ENCODE measurements around the gene UBE2F.

Gene UBE2F

DNA sequence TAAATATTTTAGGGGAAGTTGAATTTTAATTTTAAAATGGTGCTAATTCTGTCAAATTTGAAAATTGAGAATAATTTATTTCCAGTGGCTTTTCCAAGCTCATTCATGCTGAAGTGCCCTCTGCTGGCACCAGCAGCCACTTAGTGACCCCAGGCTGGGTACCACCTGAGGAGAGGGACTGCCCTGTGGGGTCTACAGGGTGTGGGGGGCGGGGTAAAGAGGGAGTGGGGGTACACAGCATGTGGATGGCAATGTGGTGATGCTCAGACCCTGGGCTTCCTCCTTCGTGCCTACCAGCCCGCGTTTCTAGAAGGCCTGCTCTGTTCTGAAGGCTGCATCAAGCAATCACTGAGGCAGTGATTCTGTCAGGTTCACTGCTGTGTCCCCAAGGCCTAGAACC is 48.9 kb downstream of the UBE2F start:
- Mint-ChIP-seq H3K4me3 (no peak overlapping the region), H3K27ac (ENCODE audit: low read depth) (no peak overlapping the region), H3K36me3 (ENCODE audit: insufficient read depth) (peaks cover 13% of the 10 kb centered on the region), H3K27me3 (no peaks in the 10 kb centered on the region), H3K4me1 (peaks cover 12% of the 10 kb centered on the region), H3K9me3 (no peaks in the 10 kb centered on the region)
- DNase-seq (ENCODE audit: low spot score in 2 of 2) = no peak
- ATAC-seq (replicated peaks; ENCODE audit: extremely low read depth, poor library complexity, severe bottlenecking) = no peak

DNA sequence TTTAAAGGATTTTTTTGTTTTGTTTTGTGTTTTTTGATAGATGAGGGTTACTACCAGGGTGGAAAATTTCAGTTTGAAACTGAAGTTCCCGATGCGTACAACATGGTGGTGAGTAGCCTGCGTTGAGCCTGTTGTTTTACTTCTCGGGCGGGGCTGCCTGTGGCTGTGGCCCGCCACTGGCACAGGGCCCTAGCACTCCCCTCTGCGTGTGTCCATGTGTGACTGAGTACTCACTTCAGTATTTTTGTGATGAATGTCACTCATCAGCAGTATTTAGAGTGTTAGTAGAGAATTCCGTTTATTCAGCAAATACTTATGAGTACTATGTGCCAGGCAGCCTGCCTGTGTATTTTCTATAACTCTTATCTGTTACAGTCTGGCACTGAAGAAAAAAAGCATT is 49.7 kb downstream of the UBE2F start:
- Mint-ChIP-seq H3K27me3 (no peaks in the 10 kb centered on the region), H3K9me3 (no peaks in the 10 kb centered on the region), H3K4me1 (peaks cover 5% of the 10 kb centered on the region), H3K27ac (ENCODE audit: low read depth) (no peak overlapping the region), H3K4me3 (no peak overlapping the region), H3K36me3 (ENCODE audit: insufficient read depth) (peaks cover 16% of the 10 kb centered on the region)
- ATAC-seq (replicated peaks; ENCODE audit: extremely low read depth, poor library complexity, severe bottlenecking) (no peak), DNase-seq (ENCODE audit: low spot score in 2 of 2) (no peak)

DNA sequence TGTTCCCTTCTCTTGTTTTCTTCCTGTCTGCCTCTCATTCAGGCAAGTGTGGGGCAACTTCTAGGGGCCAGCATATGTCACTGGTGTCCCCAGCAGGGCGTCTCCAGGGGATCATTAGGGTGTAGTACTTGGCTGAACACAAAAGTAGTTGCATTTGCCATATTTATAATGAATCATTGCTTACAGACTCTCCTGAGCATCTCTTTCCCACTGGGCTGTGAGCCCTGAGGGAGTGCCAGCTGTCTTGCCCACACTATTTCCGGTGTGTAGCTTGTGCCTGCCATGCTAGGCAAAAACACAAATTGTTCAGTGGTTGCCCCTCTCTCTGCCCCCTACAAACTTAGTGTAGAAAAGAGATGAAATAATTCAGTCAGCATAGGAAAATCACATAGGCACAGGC is 53.1 kb downstream of the UBE2F start:
- H3K4me3 Mint-ChIP-seq = no peak overlapping the region
- H3K9me3 Mint-ChIP-seq = no peaks in the 10 kb centered on the region
- no peak overlapping the region for H3K27ac Mint-ChIP-seq (ENCODE audit: low read depth)
- no peaks in the 10 kb centered on the region for H3K27me3 Mint-ChIP-seq
- peaks cover 16% of the 10 kb centered on the region for H3K36me3 Mint-ChIP-seq (ENCODE audit: insufficient read depth)
- DNase-seq (ENCODE audit: low spot score in 2 of 2) (no peak), ATAC-seq (replicated peaks; ENCODE audit: extremely low read depth, poor library complexity, severe bottlenecking) (no peak)
- peaks cover 8% of the 10 kb centered on the region for H3K4me1 Mint-ChIP-seq

DNA sequence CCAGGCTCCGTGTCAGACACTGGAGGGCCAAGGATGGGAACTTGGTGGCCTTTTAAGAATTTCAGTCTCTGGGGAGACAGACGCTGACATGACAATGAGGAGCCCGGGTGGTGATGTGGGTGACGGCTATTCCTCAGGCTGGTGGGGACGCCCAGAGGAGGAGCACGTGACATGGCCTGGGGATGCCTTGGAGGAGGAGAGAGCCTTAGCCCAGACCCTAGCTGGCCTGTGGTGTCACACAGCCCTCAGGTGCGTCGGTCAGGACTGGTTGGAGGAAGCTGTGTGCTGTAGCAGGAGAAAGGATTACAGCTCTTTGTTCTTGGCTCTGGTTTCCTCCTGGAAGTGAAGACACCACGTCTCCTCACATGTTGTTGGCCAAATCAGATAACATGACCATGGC is 54.0 kb downstream of the UBE2F start:
- H3K36me3 Mint-ChIP-seq (ENCODE audit: insufficient read depth) = peaks cover 16% of the 10 kb centered on the region
- no peak overlapping the region for H3K4me3 Mint-ChIP-seq
- no peak overlapping the region for H3K27ac Mint-ChIP-seq (ENCODE audit: low read depth)
- ATAC-seq (replicated peaks; ENCODE audit: extremely low read depth, poor library complexity, severe bottlenecking) (no peak), DNase-seq (ENCODE audit: low spot score in 2 of 2) (no peak)
- no peaks in the 10 kb centered on the region for H3K9me3 Mint-ChIP-seq
- H3K27me3 Mint-ChIP-seq = no peaks in the 10 kb centered on the region
- H3K4me1 Mint-ChIP-seq = peaks cover 14% of the 10 kb centered on the region

DNA sequence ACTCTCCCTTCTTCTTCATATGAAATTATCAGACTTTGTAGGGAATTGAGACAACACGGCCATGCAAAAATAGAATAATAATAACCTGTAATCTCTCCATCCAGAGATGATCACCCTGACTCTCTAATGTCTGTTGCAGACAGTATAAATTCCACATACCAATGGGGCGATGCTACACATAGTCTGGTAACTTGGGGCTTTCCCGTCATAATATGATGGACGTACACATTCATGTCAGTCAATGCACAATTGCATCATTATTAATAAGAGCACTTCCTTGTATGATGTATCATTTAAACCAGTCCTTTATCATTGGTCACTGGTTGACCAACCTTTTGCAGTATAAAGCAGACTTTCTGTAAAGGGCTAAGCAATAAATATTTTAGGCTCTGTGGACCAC is 54.5 kb downstream of the UBE2F start:
- DNase-seq (ENCODE audit: low spot score in 2 of 2) = no peak
- Mint-ChIP-seq H3K9me3 (no peaks in the 10 kb centered on the region), H3K4me3 (no peak overlapping the region), H3K4me1 (peaks cover 14% of the 10 kb centered on the region), H3K27ac (ENCODE audit: low read depth) (no peak overlapping the region), H3K36me3 (ENCODE audit: insufficient read depth) (peaks cover 16% of the 10 kb centered on the region), H3K27me3 (no peaks in the 10 kb centered on the region)
- ATAC-seq (replicated peaks; ENCODE audit: extremely low read depth, poor library complexity, severe bottlenecking) = no peak

DNA sequence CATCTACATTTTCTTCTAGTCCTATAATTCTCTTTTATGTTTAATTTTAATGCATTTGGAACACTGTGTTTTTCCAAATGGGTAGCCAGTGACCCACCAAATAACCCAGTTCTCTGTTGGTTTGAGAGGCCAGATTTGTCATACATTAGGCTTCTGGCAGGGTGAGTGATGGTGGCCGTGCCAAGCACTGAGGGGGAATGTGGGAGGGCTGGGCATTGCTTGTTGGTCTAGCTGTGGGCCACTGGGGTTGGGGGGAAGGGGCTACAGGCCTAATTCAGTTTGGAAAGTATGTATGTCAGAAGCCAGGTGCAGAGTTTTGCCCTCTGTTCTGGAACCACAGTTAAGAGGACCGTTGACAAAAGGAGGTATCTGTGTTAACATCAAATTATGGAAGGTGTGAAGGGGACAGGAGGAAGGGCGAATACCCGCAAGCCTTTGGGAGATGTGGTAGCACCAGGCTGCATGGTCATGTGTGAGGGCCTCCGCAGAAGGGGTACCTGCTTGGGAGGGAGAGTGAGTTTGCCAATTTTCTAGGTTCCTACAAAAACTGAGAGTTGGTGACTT is 55.9 kb downstream of the UBE2F start:
- H3K4me1 Mint-ChIP-seq = peaks cover 14% of the 10 kb centered on the region
- no peak overlapping the region for H3K27ac Mint-ChIP-seq (ENCODE audit: low read depth)
- no peaks in the 10 kb centered on the region for H3K27me3 Mint-ChIP-seq
- no peak overlapping the region for H3K4me3 Mint-ChIP-seq
- no peaks in the 10 kb centered on the region for H3K9me3 Mint-ChIP-seq
- ATAC-seq (replicated peaks; ENCODE audit: extremely low read depth, poor library complexity, severe bottlenecking) = no peak
- peaks cover 13% of the 10 kb centered on the region for H3K36me3 Mint-ChIP-seq (ENCODE audit: insufficient read depth)
- no peak for DNase-seq (ENCODE audit: low spot score in 2 of 2)

DNA sequence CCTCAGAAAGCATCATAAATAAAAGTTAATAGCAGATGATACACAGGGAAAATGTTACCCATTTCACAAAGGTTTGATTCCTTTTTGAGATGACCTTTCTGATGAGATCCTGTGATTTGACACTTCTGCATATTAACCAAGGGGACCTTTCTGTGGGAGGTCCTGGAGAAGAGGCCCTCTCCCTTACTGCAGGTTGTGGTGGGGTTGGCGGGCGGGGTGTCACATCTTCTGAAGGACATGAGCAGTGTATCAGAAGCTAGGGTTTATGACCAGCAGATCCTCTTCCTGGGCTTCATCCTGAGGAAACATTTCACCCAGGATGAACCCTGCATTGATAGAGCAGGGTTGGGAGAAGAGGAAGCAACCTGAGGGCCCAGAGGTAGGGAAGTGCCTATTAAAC is 56.8 kb downstream of the UBE2F start:
- Mint-ChIP-seq H3K9me3 (no peaks in the 10 kb centered on the region), H3K4me1 (peaks cover 14% of the 10 kb centered on the region), H3K36me3 (ENCODE audit: insufficient read depth) (peaks cover 11% of the 10 kb centered on the region), H3K4me3 (no peak overlapping the region), H3K27me3 (no peaks in the 10 kb centered on the region), H3K27ac (ENCODE audit: low read depth) (no peak overlapping the region)
- ATAC-seq (replicated peaks; ENCODE audit: extremely low read depth, poor library complexity, severe bottlenecking) (no peak), DNase-seq (ENCODE audit: low spot score in 2 of 2) (no peak)

DNA sequence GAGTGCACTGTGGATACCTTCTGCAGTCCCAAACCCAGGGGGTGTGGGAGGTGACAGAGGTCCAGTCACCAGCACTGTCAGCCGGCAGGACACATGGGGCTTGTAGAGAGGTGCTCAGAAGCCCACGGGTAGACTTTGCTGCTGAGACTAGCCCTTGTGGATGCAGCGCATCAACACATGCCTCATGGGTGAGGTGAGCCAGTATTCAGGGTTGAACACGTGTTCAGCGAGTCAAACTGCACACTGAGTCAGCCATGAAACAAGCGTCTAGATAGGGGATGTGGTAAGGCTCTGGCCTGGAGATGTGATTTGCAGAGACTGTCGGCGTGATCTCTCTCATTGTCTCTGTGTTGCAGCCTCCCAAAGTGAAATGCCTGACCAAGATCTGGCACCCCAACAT is 58.2 kb downstream of the UBE2F start:
- Mint-ChIP-seq H3K36me3 (ENCODE audit: insufficient read depth) (peaks cover 14% of the 10 kb centered on the region), H3K27me3 (no peaks in the 10 kb centered on the region), H3K4me1 (peaks cover 14% of the 10 kb centered on the region), H3K4me3 (no peak overlapping the region), H3K27ac (ENCODE audit: low read depth) (peak overlapping the region; percentile 12), H3K9me3 (no peaks in the 10 kb centered on the region)
- ATAC-seq (replicated peaks; ENCODE audit: extremely low read depth, poor library complexity, severe bottlenecking) = peak; percentile 43
- no peak for DNase-seq (ENCODE audit: low spot score in 2 of 2)

DNA sequence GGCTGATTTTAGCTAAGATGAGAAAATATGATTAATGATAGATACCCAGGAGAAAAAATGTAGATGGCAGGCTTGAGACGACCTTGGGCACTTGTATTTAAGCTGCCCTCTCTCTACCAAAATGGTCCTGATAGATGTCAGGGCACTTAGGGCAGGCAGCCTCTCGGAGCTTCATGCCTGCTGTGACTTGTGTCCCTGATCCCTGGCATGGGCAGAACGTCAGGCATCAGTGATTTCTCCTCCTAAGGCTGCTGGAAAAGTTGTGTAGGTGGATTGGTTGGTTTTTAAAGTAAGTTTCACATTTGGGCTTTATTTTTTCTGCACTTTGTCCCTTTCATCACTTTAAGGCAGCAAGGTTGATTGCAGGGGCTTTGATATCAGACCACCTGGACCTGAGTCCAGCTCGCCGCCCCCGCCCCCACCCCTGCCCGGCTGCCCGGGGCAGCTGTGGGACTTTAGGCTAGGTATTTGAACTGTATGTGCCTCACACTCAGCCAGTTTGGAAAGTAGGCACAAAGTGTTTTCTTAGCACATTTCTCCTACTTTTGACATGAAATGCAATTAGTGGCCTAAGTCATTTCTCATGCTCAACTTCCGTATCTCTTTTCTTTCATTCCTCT is 59.0 kb downstream of the UBE2F start:
- Mint-ChIP-seq H3K27me3 (no peaks in the 10 kb centered on the region), H3K9me3 (no peaks in the 10 kb centered on the region), H3K4me1 (peaks cover 14% of the 10 kb centered on the region), H3K27ac (ENCODE audit: low read depth) (peak overlapping the region; percentile 12), H3K4me3 (no peak overlapping the region), H3K36me3 (ENCODE audit: insufficient read depth) (peaks cover 16% of the 10 kb centered on the region)
- no peak for DNase-seq (ENCODE audit: low spot score in 2 of 2)
- ATAC-seq (replicated peaks; ENCODE audit: extremely low read depth, poor library complexity, severe bottlenecking) = no peak

DNA sequence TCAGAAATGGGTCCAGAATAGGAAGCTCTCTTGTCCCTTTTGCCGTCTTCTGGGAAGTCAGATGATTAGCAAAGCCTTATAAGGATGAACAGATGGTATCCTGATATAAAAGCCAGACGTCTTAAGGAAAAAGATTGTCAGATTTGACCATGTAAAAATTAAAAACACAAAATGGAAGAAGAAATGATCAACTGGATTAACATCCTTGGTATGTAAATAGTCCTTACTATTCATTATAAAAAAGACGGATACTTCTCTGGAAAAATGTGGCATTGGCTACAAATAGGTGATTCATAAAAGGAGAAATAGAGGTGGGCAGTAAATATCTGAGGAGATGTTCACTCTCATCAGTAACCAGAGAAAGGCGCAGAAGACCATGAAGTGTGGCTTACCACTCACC is 60.2 kb downstream of the UBE2F start:
- Mint-ChIP-seq H3K27ac (ENCODE audit: low read depth) (no peak overlapping the region), H3K36me3 (ENCODE audit: insufficient read depth) (peaks cover 13% of the 10 kb centered on the region), H3K4me3 (no peak overlapping the region), H3K4me1 (peaks cover 13% of the 10 kb centered on the region), H3K9me3 (no peaks in the 10 kb centered on the region), H3K27me3 (no peaks in the 10 kb centered on the region)
- no peak for DNase-seq (ENCODE audit: low spot score in 2 of 2)
- ATAC-seq (replicated peaks; ENCODE audit: extremely low read depth, poor library complexity, severe bottlenecking) = no peak

DNA sequence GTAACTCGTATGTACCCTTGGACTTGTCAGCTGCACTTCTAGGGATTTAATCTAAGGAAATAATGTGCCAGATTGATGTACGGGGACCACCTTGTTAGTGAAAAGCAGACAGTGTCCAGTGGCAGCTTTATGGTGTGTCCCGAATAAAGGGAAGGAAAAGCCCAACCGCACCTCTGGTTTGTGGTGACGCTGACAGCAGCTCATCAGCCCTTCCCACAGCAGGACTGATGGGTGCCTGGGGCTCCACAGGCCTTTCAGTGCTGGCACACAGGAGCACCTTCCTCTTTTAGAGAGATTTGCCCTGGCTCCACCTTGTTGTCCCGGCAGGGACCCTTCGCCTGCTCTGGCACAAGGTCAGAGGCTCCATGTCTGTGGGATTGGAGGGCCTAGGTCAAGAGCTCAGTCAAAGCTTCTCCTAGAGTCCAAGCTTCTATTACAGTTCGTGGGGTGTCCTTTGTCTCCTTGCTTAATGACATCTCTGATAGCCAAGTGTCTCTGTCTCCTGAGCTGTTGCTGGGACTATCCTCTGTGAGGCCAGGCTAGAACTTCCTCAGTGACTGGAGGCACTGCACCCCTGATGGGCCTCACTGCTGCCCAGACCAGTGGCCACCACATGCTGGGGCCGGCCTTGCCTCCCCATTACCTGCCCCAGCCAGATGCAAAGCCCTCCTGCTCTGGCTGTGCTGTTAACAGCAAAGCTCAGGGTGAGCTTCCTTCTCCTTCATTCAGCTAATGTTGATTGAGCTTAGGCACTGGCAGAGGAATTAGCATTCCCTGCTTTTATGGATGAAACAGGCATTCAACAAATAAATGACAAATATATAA is 61.0 kb downstream of the UBE2F start:
- Mint-ChIP-seq H3K4me1 (peaks cover 6% of the 10 kb centered on the region), H3K27me3 (no peaks in the 10 kb centered on the region), H3K9me3 (no peaks in the 10 kb centered on the region), H3K36me3 (ENCODE audit: insufficient read depth) (peaks cover 13% of the 10 kb centered on the region), H3K4me3 (no peak overlapping the region), H3K27ac (ENCODE audit: low read depth) (no peak overlapping the region)
- DNase-seq (ENCODE audit: low spot score in 2 of 2) (no peak), ATAC-seq (replicated peaks; ENCODE audit: extremely low read depth, poor library complexity, severe bottlenecking) (no peak)

DNA sequence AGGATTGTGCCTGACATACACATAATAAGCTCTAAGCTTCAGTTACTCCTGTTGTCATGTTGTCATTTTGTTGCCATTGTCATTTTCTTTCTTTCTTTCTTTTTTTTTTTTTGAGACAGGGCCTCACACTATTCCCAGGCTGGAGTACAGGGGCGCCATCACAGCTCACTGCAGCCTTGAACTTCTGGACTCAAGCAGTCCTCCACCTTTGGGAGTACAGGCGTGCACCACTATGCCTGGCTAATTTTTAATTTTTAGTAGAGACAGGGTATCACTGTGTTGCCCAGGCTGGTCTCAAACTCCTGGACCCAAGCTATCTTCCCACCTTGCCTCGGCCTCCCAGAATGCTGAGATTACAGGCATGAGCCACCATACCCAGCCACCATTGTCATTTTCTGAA is 63.0 kb downstream of the UBE2F start:
- peaks cover 16% of the 10 kb centered on the region for H3K36me3 Mint-ChIP-seq (ENCODE audit: insufficient read depth)
- H3K4me3 Mint-ChIP-seq = no peak overlapping the region
- no peak overlapping the region for H3K27ac Mint-ChIP-seq (ENCODE audit: low read depth)
- H3K9me3 Mint-ChIP-seq = no peaks in the 10 kb centered on the region
- peaks cover 6% of the 10 kb centered on the region for H3K4me1 Mint-ChIP-seq
- ATAC-seq (replicated peaks; ENCODE audit: extremely low read depth, poor library complexity, severe bottlenecking) = no peak
- no peaks in the 10 kb centered on the region for H3K27me3 Mint-ChIP-seq
- DNase-seq (ENCODE audit: low spot score in 2 of 2) = no peak
